Measurements from ENCODE around the gene CTNND2. TPM values are rescaled to one million over a fixed set of nuclear protein-coding genes. Genes with fewer than 3 reads are reported as not detected.
A peak's percentile ranks its signal among the peaks of the same experiment; 100 is the strongest.

CTNND2 gene
- total RNA-seq, 1 experiment from 2014 or later: 7.0 TPM

DNA sequence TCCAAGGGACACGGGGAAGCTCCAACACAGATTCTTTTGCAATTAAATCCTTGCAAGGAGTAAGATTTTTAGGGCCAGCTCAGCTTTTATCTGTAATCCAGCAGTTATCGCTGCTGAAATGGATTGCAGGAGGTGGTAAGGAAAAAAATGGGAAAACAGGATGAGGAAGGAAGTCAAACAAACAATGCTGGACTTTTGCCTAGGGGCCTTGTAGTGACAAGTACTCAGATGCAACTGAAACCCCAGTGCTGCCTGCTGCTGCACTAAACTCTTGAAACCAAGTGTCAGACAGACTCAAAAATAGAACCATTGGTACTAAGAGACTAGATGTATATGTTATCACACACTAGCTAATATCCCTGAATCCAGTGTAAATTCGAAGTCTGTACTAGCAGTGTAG, 309.2 kb downstream of the CTNND2 start:
- Histone ChIP-seq H3K18ac (ENCODE audit: insufficient read length, low read depth, low read length) (no peak overlapping the region), H3K79me1 (ENCODE audit: insufficient read depth, low read depth, low read length, poor library complexity, severe bottlenecking) (no peaks in the 10 kb centered on the region), H4K8ac (replicated peaks; ENCODE audit: insufficient read length, low read depth, low read length) (no peak overlapping the region), H3K4ac (ENCODE audit: low read depth, low read length) (no peak overlapping the region), H3K4me1 (ENCODE audit: insufficient read depth, low read length) (peaks cover 6% of the 10 kb centered on the region; the same call in 1 of the 2 replicates), H3K27ac (ENCODE audit: insufficient read length, low read depth, low read length) (no peak overlapping the region), H3K4me2 (ENCODE audit: insufficient read depth, insufficient read length, low read length) (no peak overlapping the region), H4K20me1 (ENCODE audit: control insufficient read depth, insufficient read depth, insufficient read length) (no peaks in the 10 kb centered on the region), H3K9me3 (ENCODE audit: control insufficient read depth, low read depth, low read length) (no peaks in the 10 kb centered on the region), H3K23me2 (ENCODE audit: insufficient read length, low read depth, low read length, poor library complexity, severe bottlenecking) (no peaks in the 10 kb centered on the region), H3T11ph (ENCODE audit: low read length) (no peak overlapping the region), H3K27me3 (ENCODE audit: insufficient read depth, low read length) (no peaks in the 10 kb centered on the region), H2BK5ac (ENCODE audit: insufficient read length, low read length) (no peak overlapping the region), H2BK15ac (ENCODE audit: low read depth, low read length) (no peak overlapping the region), H4K5ac (ENCODE audit: insufficient read length, low read depth, low read length) (no peak overlapping the region), H4K91ac (ENCODE audit: insufficient read length, low read depth, low read length) (no peak overlapping the region), H2AFZ (ENCODE audit: low read length) (no peak overlapping the region), H3K23ac (ENCODE audit: insufficient read length, low read depth, low read length) (no peak overlapping the region), H3K79me2 (ENCODE audit: insufficient read depth, low read length) (no peaks in the 10 kb centered on the region), H2AK5ac (ENCODE audit: insufficient read length, low read length) (no peak overlapping the region), H3K14ac (ENCODE audit: insufficient read depth, low read length) (no peak overlapping the region), H3K56ac (ENCODE audit: insufficient read length, low read depth, low read length) (no peak overlapping the region), H2BK120ac (ENCODE audit: low read depth, low read length, poor library complexity, severe bottlenecking) (no peak overlapping the region), H2BK12ac (ENCODE audit: insufficient read length, low read depth, low read length) (no peak overlapping the region), H3K9ac (ENCODE audit: extremely low read depth, insufficient read length, low read length) (no peak overlapping the region), H2BK20ac (ENCODE audit: low read depth, low read length, poor library complexity, severe bottlenecking) (no peak overlapping the region)
- H3K27ac Mint-ChIP-seq: peak overlapping the region in 1 of 3 experiments; percentile 88; a peak in 2 of 7 replicates
- WGBS (ENCODE audit: extremely low coverage, insufficient read length, low lambda C conversion rate): no CpG with 5 or more reads among the region's 3 CpGs
- peaks cover 5 to 12% (median 6%) of the 10 kb centered on the region in 3 experiments for H3K36me3 Mint-ChIP-seq (ENCODE audit: insufficient read depth in 1 of 3, low read depth in 3 of 3)
- H3K4me3 Mint-ChIP-seq: no peak overlapping the region
- no peak for DNase-seq
- H3K27me3 Mint-ChIP-seq (ENCODE audit: low read depth): no peaks in the 10 kb centered on the region
- H3K9me3 Mint-ChIP-seq: peaks cover 6 to 10% of the 10 kb centered on the region in 2 experiments
- TF ChIP-seq, protein P1, sequence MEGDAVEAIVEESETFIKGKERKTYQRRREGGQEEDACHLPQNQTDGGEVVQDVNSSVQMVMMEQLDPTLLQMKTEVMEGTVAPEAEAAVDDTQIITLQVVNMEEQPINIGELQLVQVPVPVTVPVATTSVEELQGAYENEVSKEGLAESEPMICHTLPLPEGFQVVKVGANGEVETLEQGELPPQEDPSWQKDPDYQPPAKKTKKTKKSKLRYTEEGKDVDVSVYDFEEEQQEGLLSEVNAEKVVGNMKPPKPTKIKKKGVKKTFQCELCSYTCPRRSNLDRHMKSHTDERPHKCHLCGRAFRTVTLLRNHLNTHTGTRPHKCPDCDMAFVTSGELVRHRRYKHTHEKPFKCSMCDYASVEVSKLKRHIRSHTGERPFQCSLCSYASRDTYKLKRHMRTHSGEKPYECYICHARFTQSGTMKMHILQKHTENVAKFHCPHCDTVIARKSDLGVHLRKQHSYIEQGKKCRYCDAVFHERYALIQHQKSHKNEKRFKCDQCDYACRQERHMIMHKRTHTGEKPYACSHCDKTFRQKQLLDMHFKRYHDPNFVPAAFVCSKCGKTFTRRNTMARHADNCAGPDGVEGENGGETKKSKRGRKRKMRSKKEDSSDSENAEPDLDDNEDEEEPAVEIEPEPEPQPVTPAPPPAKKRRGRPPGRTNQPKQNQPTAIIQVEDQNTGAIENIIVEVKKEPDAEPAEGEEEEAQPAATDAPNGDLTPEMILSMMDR (conservative IDR thresholded peaks at IDR 0.05): no peak
- peaks cover 25 to 30% of the 10 kb centered on the region in 2 experiments for H3K4me1 Mint-ChIP-seq
